ENCODE data around the gene B4GALT4. TPM values are rescaled to one million over a fixed set of nuclear protein-coding genes. Genes with fewer than 3 reads are reported as not detected.

The B4GALT4 gene
- total and polyA plus RNA-seq, 2 of the 8 experiments (the other 6 are each of a cell fraction or from before 2014, with no cell fraction given) = 14.6 to 44.7 TPM

- Histone ChIP-seq H3K18ac (ENCODE audit: extremely low read depth, low read length) (peak overlapping the region; percentile 3; the same call in 1 of the 2 replicates), H4K8ac (ENCODE audit: extremely low read depth, insufficient read depth, low read length) (no peak overlapping the region), H3K27ac (ENCODE audit: low read depth, low read length) (no peak overlapping the region), H3K4me1 (replicated peaks in 1 of 4; ENCODE audit: control insufficient read depth in 3 of 4, insufficient read depth in 4 of 4, low read length in 3 of 4) (peaks cover 0 to 8% (median 7%) of the 10 kb centered on the region in 4 experiments; a peak in 3 of 7 replicates), H2AK5ac (ENCODE audit: low read depth, low read length) (no peak overlapping the region), H2BK120ac (replicated peaks; ENCODE audit: low read depth, low read length) (peak overlapping the region; percentile 1), H3K4ac (replicated peaks; ENCODE audit: insufficient read length, low read depth, low read length) (no peak overlapping the region), H3K79me1 (ENCODE audit: low read depth, low read length) (no peaks in the 10 kb centered on the region), H3K23ac (ENCODE audit: insufficient read length) (no peak overlapping the region), H3K23me2 (ENCODE audit: low read depth, low read length) (no peaks in the 10 kb centered on the region), H3K14ac (ENCODE audit: insufficient read length) (no peak overlapping the region), H3K79me2 (ENCODE audit: control insufficient read depth in 1 of 2, insufficient read depth in 2 of 2, low read length in 2 of 2) (no peaks in the 10 kb centered on the region), H2BK12ac (ENCODE audit: low read depth, low read length) (peak overlapping the region; percentile 3; the same call in 1 of the 2 replicates), H2BK20ac (ENCODE audit: low read length) (peak overlapping the region; percentile 1; the same call in 1 of the 2 replicates), H2AFZ (ENCODE audit: low read length) (0 out of 2 replicates have a peak overlapping the region, but pooled peaks have one; percentile 51), H2BK15ac (ENCODE audit: low read length) (no peak overlapping the region), H3K9me3 (ENCODE audit: insufficient read depth in 2 of 2, low read depth in 1 of 2, low read length in 1 of 2) (no peaks in the 10 kb centered on the region), H3K4me3 (ENCODE audit: extremely low read depth in 1 of 4, insufficient read depth in 2 of 4, low read depth in 3 of 4, low read length in 4 of 4) (no peak overlapping the region), H4K5ac (ENCODE audit: insufficient read length, low read depth, low read length) (no peak overlapping the region), H3K56ac (replicated peaks; ENCODE audit: insufficient read length, low read depth, low read length) (no peak overlapping the region), H3K4me2 (ENCODE audit: insufficient read depth in 1 of 2, low read depth in 2 of 2, low read length in 2 of 2) (no peak overlapping the region), H3K36me3 (ENCODE audit: control insufficient read depth in 2 of 4, insufficient read depth in 4 of 4, low read length in 3 of 4) (no peaks in the 10 kb centered on the region; a peak in 1 of 8 replicates), H3K27me3 (replicated peaks in 1 of 4; ENCODE audit: control insufficient read depth in 3 of 4, extremely low read depth in 1 of 4, insufficient read depth in 3 of 4, low read length in 3 of 4) (no peaks in the 10 kb centered on the region; a peak in 2 of 7 replicates), H2BK5ac (ENCODE audit: low read depth, low read length) (peak overlapping the region; percentile 73; the same call in 1 of the 2 replicates), H4K20me1 (replicated peaks in 1 of 2; ENCODE audit: control insufficient read depth in 1 of 2, insufficient read depth in 2 of 2, low read length in 2 of 2) (no peaks in the 10 kb centered on the region), H3K9ac (replicated peaks in 1 of 4; ENCODE audit: extremely low read depth in 1 of 4, low read depth in 3 of 4, low read length in 3 of 4) (no peak overlapping the region), H4K91ac (replicated peaks; ENCODE audit: insufficient read length, low read length) (no peak overlapping the region)
- TF ChIP-seq SRF (IDR thresholded peaks at IDR 0.05; ENCODE audit: low read depth, low read length) (peak; percentile 56; the same call in 1 of the 2 replicates), RNF2 (IDR thresholded peaks at IDR 0.05; ENCODE audit: borderline replicate concordance, low read depth, low read length, missing control alignments, poor library complexity, severe bottlenecking) (no peak)
- 88% methylated on average over 8 of the region's 8 CpGs; no CpG with 5 or more reads in 1 of the 2 experiments for WGBS, 2 experiments (ENCODE audit: extremely low coverage in 1 of 2, insufficient coverage in 1 of 2, insufficient read length in 1 of 2, insufficient replicate concordance in 2 of 2, low coverage in 1 of 2, low lambda C conversion rate in 2 of 2, missing lambda C conversion rate in 1 of 2)
- FAIRE-seq (no peak), DNase-seq (ENCODE audit: low read depth in 1 of 2, low spot score in 2 of 2) (no peak)
- POLR2A ChIA-PET (ENCODE audit: partially characterized antibody) = interaction anchor here (0.7 to 1.4 kb wide), 4 partner anchors 9 to 236 kb away, joined by 3 read pairs; partner anchors contain the start of gene TEX55
- CTCF ChIA-PET (ENCODE audit: partially characterized antibody) = interaction anchor here (0.7 to 1.3 kb wide), 4 partner anchors 17 to 95 kb away, joined by 3 to 6 read pairs (median 3); no protein-coding TSS in a partner anchor
Observed at GRCh38 chr3:119257654-119258410, 17.2 kb upstream of the B4GALT4 start.
